GDM1 (cell line): ENCODE data around the gene SLC32A1.

Source experiments
- DNase-seq: peaks from one replicate; lab custom pipeline; 2025; lab: John Stamatoyannopoulos, UW

Gene SLC32A1

DNA sequence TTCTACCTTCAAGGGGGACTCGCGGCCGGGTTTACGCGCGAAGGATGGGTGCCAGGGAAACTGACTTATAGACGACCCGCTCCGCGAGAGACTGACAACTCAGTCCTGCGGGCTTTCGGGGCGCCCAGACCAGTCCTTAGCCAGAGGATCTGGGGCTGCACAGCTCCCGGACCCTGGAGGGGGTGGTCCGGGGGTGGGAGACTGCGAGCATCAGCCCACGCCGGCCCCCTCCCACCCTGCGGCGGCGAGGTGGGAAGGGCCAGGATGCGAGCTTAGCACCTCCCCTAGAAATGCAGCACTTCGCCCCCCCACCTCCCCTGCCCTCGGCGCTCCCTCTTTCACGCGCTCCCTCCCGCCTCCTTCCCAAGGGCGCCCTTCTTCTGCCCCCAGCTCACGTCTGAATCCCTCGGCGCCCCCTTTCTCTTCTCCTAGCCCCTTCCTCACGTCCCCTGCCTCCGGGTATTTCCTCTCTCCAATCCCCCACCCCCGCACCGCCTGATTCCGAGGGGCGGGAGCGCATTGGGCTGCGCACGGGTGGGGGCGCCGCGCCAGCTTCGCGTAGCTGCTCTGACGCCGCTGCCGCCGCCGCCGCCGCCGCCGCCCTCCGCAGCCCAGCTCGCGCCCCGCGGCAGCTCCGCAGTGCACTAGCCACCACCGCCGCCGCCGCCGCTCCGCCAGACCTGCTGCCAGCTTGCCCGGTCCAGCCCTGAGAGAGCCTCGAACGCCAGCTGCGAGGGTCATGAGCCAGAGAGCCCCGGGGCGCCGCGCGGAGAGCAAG, at the start of gene SLC32A1:
Gene SLC32A1, plus strand, starts transcription at position 639 of the 778 bp plus-strand sequence. CDS start 239 bp downstream, outside the sequence.
- DNase-seq = no peak

- no peak for DNase-seq
Observed at GRCh38 chr20:38674765-38675133, 49.5 kb upstream of the SLC32A1 start.

- DNase-seq = no peak
Observed at GRCh38 chr20:38676576-38676975, 47.7 kb upstream of the SLC32A1 start.

DNA sequence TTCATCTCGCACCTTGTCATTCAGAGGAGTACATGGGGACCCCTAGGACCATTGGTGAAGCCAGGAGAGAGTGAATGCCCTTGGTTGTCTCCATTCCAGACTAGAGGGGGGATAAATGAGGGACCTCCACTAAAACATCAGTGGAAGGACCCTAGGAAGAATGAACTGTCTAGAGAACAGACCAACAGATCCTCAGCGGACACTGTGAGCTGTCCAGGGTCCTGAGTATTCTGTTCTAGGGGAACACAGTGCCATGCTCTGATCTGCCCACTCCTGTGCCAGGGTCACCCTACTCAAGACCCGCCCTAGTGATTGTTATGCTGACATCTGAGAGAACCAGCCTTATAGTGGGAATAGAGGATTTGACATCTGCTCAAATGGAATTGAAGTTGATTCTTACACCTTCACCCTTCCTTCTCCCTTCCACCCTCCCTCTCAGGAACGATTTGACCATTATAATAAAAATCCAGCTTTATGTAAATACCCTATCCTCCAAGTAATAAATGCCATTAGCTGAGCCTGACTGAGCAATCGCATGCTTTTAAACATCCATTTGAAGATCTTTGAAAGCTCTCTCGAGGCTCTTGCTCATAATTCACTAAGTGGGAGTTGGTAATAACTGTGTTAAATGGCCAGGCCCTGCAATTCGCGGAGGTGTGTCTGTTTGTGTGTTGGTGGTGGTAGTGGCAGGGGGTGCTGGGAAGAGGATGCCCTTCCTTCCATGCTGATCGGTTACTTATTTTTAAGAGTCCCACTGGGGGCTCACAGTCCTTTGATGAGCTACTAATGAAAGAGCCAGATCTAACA, 43.6 kb upstream of the SLC32A1 start:
- DNase-seq = no peak

DNA sequence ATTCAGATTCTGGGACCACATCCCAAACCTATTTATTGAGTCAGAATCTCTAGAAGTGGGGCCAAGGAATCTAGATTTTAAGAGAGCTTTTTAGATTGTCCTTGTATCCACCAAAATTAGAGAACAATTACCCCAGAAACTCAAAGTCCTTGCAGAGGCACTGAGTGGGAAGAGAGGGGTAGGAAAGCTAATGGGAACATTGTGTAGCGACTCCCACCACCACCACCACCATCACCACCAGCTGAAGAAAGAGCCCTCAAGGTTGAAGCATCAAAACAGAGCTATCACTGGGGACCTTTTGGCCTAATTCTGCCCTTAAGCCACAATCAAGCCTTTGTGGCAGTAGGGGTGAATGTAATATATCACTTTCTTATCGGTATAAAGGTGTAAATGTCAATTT, 39.0 kb upstream of the SLC32A1 start:
- DNase-seq = no peak

DNA sequence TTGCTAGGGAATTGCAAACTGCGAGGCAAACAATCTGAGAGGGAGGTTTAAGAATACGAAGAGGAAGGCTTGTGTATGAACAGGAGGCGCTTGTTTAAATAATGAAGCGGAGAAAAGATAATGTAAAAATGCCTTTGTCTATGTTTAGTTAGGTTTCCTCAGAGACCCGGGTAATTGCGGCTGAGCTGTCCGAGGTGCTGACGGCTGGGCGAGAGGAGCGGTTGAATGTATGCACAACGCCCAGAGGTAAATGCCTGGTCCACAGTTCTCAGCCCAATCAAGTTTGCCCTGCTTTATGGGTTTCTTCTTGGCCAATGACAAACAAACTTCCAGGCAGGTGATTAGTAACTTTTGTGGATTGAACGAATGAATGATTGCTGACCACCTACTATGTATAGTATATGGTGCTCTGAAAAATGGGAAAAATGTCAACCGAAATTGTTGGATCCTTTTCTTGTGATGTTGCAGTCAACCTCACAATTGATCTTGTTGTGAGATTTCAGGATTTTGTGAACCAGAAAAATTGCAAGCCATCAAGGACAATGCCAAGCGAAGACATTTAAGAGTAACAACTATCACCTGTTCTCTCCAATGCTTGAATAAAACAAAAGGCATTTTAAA, 38.3 kb upstream of the SLC32A1 start:
- DNase-seq = peak; percentile 11

GRCh38 chr20:38692436-38693411, 31.6 kb upstream of the SLC32A1 start:
- DNase-seq = peak; percentile 35

DNA sequence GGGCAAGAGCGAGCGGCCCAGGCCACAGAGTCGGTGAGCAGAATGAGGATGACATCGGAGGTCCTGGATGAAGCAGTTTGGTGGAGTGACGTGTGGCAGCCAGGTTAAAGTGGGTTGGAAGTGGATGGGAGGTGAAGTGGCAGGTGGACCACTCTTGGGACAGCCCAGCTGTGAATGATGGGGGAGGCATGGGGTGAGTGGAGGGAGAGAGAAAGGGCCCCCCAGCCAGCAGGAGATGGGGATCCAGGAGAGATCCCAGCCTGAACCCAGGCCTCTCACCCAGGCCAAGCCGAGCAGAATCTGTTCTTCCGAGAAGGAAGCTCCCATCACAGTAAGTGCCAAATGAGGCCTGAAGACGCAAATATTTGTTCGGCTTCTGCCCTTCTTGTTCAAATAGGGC, 27.0 kb upstream of the SLC32A1 start:
- DNase-seq = no peak

GRCh38 chr20:38698541-38698940, 25.7 kb upstream of the SLC32A1 start:
- no peak for DNase-seq

- no peak for DNase-seq
Observed at GRCh38 chr20:38700141-38700540, 24.1 kb upstream of the SLC32A1 start.

DNA sequence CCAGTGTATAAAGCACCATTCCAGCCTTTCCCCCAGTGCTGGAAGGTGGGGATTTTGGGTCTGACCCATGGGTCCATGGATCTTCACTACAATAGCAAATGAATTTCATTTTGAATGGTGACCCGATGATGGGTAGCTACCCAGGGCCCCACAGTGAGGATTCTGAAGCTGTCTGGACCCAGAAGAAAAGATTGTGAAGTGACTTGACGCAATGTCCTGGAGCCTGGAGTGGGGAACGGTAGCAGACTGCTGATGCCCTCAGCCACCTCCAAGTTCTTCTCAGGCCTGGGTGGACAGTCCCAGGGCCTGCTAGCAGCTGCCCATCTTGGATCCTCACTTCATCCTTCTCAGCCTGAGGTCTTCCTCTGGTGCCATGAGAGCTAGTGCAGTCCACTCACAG, 23.4 kb upstream of the SLC32A1 start:
- no peak for DNase-seq

- no peak for DNase-seq
Observed at GRCh38 chr20:38703526-38703925, 20.8 kb upstream of the SLC32A1 start.

DNA sequence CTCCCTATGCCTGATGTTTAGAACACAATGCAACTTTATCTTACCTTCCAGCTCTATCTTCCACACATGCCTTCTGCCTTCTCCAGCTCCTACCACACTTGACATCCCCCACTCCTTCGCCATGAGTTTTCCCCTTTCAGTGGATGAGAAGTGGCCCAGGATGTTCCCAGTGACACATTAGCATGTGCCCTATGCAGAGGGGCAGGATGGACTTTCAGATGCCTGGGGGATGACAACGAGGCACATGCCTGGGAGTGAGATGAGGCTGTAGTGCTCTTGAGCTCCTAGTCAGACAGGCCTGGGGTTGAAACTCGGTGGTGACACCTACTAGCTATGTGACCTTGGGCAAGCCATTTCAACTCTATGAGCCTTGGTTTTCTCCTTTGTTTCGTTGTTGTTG, 20.1 kb upstream of the SLC32A1 start:
- no peak for DNase-seq

- no peak for DNase-seq
Observed at GRCh38 chr20:38706509-38706908, 17.8 kb upstream of the SLC32A1 start.

DNA sequence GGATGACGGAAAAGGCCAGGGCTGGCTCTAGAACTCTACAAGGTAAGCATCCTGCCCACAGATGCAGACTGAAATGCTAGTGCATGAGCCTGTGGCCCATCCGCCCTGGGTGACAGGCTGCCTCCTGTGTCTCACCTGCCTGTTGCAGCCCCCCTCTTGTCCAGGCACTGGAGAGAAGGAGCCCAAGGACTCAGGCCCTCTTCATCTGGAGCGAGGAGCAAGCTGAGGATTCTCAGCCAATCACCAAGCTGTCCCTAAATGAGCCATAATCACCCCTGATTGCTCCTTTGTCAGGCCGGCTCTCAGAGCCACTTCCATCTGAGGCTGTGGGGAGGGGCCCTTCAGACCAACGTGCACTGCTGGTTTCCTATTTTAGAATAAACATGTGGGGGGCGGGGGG, 10.0 kb upstream of the SLC32A1 start:
- DNase-seq = no peak

DNA sequence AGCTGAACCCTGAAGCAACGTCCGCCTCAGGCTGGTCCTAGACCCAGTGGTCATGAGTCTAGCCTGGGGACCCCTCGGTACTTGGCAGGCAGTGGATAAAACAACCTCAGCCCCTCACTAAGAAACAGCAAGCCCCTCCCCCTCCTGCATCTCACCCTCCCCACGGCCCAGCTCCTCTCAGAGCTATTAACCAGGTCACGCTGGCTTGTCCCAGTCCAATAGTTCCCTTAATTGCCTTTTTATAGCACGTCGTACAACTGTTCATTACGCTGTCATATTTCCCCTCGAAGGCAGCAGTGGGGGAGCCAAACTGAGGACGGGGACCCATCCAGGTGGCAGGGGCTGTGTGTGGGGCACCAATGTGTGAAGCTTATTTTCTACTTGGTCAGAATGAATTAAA, 8.6 kb upstream of the SLC32A1 start:
- no peak for DNase-seq

DNA sequence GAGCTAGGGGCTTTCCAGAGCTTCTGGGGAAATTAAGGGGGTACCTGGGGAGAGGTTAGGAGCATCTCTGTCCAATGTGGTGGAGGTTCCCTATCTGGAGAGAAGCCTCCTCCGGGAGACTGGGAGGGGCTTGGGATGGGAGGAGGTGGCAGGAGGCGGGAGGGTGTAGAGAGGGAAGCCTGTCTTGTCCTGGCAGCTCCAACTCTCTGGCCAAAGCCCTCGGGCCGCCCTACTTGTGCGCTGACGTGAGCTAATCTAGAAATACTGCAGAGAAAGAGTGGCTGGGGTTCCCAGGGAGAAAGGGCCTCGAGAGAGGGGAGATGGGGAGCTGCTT, 1.6 kb upstream of the SLC32A1 start:
- no peak for DNase-seq

GRCh38 chr20:38723017-38723847, 1.1 kb upstream of the SLC32A1 start:
- DNase-seq = no peak

- DNase-seq = no peak
Observed at GRCh38 chr20:38724626-38725147, 401 bp downstream of the SLC32A1 start.

GRCh38 chr20:38725148-38725901, 1.0 kb downstream of the SLC32A1 start:
- DNase-seq = no peak
